ENCODE measurements around the gene OSBPL9.

DNA sequence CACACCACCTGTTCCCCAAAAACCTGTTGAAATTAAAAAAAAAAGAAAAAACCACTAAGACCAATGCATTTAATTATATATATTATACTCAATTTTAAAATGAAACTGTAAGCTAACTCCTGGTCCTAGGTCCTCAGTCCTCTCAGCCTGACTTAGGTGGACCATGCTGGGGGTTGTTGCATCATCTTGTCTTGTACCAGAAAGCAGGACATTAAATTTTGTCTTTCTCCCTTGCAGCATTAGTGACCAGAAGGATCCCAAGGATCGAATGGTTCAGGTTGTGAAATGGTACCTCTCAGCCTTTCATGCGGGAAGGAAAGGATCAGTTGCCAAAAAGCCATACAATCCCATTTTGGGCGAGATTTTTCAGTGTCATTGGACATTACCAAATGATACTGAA lies 164.0 kb downstream of the OSBPL9 start:
- TF ChIP-seq POLR2A (IDR thresholded peaks at IDR 0.05; ENCODE audit: low read depth, low read length) = no peak
- no peak for TF ChIP-seq TAF1 (IDR thresholded peaks at IDR 0.05; ENCODE audit: low read depth, low read length)
- no peak for TF ChIP-seq POLR2AphosphoS5 (IDR thresholded peaks at IDR 0.05; ENCODE audit: low read depth, low read length)
- TF ChIP-seq POU2F2 (IDR thresholded peaks at IDR 0.05; ENCODE audit: low read depth, low read length) = no peak
- no peak for TF ChIP-seq SPI1 (IDR thresholded peaks at IDR 0.05; ENCODE audit: low read depth, low read length)
